ENCODE measurements around the gene RGS9BP.

GRCh38 chr19:32630338-32630737, 45.3 kb upstream of the RGS9BP start:
- TF ChIP-seq CTCF (IDR thresholded peaks at IDR 0.05): no peak
- no peak for TF ChIP-seq POLR2AphosphoS5 (IDR thresholded peaks at IDR 0.05)
- TF ChIP-seq POLR2A (IDR thresholded peaks at IDR 0.05): no peak
